ENCODE measurements around the gene HNRNPAB. TPM values are rescaled to one million over a fixed set of nuclear protein-coding genes. Genes with fewer than 3 reads are reported as not detected.

Gene HNRNPAB
- total and polyA plus RNA-seq, 9 of the 15 experiments (the other 6 are each of a cell fraction or from before 2014, with no cell fraction given): 34.6 to 425 (median 236) TPM

DNA sequence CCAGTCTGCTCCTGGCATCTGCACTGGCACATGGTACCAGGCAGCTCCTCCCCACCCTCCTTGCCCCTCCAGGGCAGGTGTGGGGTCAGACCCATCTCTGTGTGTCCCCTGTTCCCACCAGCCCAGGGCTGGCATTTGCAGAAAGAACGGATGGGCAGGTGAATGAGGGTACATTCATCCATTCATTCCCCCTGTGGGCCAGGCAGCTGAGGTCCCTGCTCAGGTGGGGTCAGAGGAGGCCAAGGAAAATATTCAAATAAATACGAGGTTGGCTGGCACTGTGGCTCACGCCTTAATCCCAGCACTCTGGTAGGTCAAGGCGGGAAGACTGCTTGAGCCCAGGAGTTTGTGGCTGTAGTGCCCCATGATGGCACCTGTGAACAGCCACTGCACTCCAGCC lies 53.3 kb downstream of the HNRNPAB start:
- no peak overlapping the region; a peak in 1 of 4 replicates for H3K9ac ChIP-seq (ENCODE audit: insufficient read depth in 1 of 2, low read depth in 2 of 2, low read length in 2 of 2)
- 6% methylated on average over 4 of the region's 4 CpGs for WGBS (ENCODE audit: insufficient coverage, low coverage, missing lambda C conversion rate)
- H3K4me2 ChIP-seq (ENCODE audit: insufficient read depth, low read length): no peak overlapping the region
- H4K20me1 ChIP-seq (replicated peaks; ENCODE audit: control insufficient read depth, insufficient read depth, low read length): no peaks in the 10 kb centered on the region
- H3K27ac ChIP-seq (ENCODE audit: extremely low read depth, low read depth, low read length): no peak overlapping the region
- no peaks in the 10 kb centered on the region for H3K36me3 ChIP-seq (ENCODE audit: control insufficient read depth, insufficient read depth, low read length)
- POLR2A ChIA-PET: no interaction called here
- no peak overlapping the region for H3K4me3 ChIP-seq
- intact Hi-C loops (cut with micrococcal nuclease): no loop called here
- TF ChIP-seq, protein P1, sequence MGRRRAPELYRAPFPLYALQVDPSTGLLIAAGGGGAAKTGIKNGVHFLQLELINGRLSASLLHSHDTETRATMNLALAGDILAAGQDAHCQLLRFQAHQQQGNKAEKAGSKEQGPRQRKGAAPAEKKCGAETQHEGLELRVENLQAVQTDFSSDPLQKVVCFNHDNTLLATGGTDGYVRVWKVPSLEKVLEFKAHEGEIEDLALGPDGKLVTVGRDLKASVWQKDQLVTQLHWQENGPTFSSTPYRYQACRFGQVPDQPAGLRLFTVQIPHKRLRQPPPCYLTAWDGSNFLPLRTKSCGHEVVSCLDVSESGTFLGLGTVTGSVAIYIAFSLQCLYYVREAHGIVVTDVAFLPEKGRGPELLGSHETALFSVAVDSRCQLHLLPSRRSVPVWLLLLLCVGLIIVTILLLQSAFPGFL (CRISPR knock-in tag; IDR thresholded peaks at IDR 0.05): no peak
- no peak for TF ChIP-seq ZNF507 (tag; conservative IDR thresholded peaks at IDR 0.05)
- TF ChIP-seq ZNF316 (IDR thresholded peaks at IDR 0.05): no peak
- TF ChIP-seq SRSF1 (IDR thresholded peaks at IDR 0.05; ENCODE audit: low read depth, low read length): no peak
- TF ChIP-seq, protein P2, sequence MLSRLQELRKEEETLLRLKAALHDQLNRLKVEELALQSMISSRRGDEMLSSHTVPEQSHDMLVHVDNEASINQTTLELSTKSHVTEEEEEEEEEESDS (CRISPR knock-in tag; IDR thresholded peaks at IDR 0.05): no peak
- no peak for TF ChIP-seq KDM5B (IDR thresholded peaks at IDR 0.05; ENCODE audit: insufficient replicate concordance, low read depth, low read length)
- no peak for TF ChIP-seq ADNP (tag; IDR thresholded peaks at IDR 0.05)
- TF ChIP-seq NFIC (IDR thresholded peaks at IDR 0.05): no peak
- TF ChIP-seq TRIM28 (IDR thresholded peaks at IDR 0.05): no peak
- TF ChIP-seq SNIP1 (IDR thresholded peaks at IDR 0.05; ENCODE audit: low read depth): no peak
- TF ChIP-seq NCOA4 (IDR thresholded peaks at IDR 0.05; ENCODE audit: partially characterized antibody): no peak
- TF ChIP-seq, protein P3, sequence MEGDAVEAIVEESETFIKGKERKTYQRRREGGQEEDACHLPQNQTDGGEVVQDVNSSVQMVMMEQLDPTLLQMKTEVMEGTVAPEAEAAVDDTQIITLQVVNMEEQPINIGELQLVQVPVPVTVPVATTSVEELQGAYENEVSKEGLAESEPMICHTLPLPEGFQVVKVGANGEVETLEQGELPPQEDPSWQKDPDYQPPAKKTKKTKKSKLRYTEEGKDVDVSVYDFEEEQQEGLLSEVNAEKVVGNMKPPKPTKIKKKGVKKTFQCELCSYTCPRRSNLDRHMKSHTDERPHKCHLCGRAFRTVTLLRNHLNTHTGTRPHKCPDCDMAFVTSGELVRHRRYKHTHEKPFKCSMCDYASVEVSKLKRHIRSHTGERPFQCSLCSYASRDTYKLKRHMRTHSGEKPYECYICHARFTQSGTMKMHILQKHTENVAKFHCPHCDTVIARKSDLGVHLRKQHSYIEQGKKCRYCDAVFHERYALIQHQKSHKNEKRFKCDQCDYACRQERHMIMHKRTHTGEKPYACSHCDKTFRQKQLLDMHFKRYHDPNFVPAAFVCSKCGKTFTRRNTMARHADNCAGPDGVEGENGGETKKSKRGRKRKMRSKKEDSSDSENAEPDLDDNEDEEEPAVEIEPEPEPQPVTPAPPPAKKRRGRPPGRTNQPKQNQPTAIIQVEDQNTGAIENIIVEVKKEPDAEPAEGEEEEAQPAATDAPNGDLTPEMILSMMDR (IDR thresholded peaks at IDR 0.05 in 2 of 3, conservative IDR thresholded peaks at IDR 0.05 in 1 of 3; ENCODE audit: insufficient read depth in 2 of 3, low read depth in 1 of 3, low read length in 3 of 3): no peak
- TF ChIP-seq, protein P4, sequence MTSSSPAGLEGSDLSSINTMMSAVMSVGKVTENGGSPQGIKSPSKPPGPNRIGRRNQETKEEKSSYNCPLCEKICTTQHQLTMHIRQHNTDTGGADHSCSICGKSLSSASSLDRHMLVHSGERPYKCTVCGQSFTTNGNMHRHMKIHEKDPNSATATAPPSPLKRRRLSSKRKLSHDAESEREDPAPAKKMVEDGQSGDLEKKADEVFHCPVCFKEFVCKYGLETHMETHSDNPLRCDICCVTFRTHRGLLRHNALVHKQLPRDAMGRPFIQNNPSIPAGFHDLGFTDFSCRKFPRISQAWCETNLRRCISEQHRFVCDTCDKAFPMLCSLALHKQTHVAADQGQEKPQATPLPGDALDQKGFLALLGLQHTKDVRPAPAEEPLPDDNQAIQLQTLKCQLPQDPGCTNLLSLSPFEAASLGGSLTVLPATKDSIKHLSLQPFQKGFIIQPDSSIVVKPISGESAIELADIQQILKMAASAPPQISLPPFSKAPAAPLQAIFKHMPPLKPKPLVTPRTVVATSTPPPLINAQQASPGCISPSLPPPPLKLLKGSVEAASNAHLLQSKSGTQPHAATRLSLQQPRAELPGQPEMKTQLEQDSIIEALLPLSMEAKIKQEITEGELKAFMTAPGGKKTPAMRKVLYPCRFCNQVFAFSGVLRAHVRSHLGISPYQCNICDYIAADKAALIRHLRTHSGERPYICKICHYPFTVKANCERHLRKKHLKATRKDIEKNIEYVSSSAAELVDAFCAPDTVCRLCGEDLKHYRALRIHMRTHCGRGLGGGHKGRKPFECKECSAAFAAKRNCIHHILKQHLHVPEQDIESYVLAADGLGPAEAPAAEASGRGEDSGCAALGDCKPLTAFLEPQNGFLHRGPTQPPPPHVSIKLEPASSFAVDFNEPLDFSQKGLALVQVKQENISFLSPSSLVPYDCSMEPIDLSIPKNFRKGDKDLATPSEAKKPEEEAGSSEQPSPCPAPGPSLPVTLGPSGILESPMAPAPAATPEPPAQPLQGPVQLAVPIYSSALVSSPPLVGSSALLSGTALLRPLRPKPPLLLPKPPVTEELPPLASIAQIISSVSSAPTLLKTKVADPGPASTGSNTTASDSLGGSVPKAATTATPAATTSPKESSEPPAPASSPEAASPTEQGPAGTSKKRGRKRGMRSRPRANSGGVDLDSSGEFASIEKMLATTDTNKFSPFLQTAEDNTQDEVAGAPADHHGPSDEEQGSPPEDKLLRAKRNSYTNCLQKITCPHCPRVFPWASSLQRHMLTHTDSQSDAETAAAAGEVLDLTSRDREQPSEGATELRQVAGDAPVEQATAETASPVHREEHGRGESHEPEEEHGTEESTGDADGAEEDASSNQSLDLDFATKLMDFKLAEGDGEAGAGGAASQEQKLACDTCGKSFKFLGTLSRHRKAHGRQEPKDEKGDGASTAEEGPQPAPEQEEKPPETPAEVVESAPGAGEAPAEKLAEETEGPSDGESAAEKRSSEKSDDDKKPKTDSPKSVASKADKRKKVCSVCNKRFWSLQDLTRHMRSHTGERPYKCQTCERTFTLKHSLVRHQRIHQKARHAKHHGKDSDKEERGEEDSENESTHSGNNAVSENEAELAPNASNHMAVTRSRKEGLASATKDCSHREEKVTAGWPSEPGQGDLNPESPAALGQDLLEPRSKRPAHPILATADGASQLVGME (CRISPR knock-in tag; IDR thresholded peaks at IDR 0.05): no peak
- no peaks in the 10 kb centered on the region for H3K79me2 ChIP-seq (ENCODE audit: control insufficient read depth, insufficient read depth, low read length)
- in situ Hi-C loops (cut with MboI): no loop called here
- no peak for DNase-seq (ENCODE audit: extremely low read depth in 1 of 4, low spot score in 3 of 4)
- BruUV-seq (replicated peaks): no TSS peak
- H3K9me3 ChIP-seq (replicated peaks; ENCODE audit: control insufficient read depth, insufficient read depth, low read depth, low read length): no peaks in the 10 kb centered on the region
- H3K27me3 ChIP-seq (ENCODE audit: control insufficient read depth in 2 of 2, insufficient read depth in 2 of 2, low read length in 2 of 2): peaks cover 2 to 53% of the 10 kb centered on the region in 2 experiments; a peak in 3 of 5 replicates
- peaks cover 0 to 19% of the 10 kb centered on the region in 2 experiments; a peak in 2 of 5 replicates for H3K4me1 ChIP-seq (replicated peaks in 1 of 2; ENCODE audit: control insufficient read depth in 2 of 2, insufficient read depth in 2 of 2, low read length in 2 of 2)
- CTCF ChIA-PET (ENCODE audit: low intra/inter-chr PET ratio): no interaction called here
- H3K9me1 ChIP-seq (ENCODE audit: control insufficient read depth, insufficient read depth, low read length): no peaks in the 10 kb centered on the region
- no peak for ATAC-seq
- no peak overlapping the region for H2AFZ ChIP-seq (ENCODE audit: low read depth, low read length)
- no peak for FAIRE-seq

Measured in K562 (cell line).